Measurements from ENCODE around the gene PTCRA.
"Not testable (repeated sequence)": the region's sequence is repeated elsewhere in the genome, so short reads cannot be mapped to it uniquely, and the experiment has no call there.

PTCRA gene

DNA sequence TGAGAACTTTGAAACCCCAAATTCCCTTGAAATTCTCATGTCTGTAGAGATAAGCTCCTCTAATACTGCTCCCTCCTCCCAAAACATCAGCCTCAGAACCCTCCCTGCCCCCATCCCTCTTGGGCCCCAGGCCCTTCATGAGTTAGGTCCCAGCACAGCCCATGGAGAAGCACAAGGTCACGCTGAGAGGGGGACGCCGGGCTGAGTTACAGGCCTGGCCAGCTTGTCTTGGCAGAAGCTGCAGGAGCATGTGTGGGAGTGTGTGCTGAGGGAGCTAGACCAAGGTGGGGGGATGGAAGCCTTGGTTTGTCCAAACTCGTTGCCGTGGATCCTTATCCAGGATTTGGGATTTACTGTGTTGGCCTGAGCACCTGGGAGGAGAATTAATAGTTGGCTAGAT is 8.5 kb upstream of the PTCRA start:
- DNase-seq, result no peak

DNA sequence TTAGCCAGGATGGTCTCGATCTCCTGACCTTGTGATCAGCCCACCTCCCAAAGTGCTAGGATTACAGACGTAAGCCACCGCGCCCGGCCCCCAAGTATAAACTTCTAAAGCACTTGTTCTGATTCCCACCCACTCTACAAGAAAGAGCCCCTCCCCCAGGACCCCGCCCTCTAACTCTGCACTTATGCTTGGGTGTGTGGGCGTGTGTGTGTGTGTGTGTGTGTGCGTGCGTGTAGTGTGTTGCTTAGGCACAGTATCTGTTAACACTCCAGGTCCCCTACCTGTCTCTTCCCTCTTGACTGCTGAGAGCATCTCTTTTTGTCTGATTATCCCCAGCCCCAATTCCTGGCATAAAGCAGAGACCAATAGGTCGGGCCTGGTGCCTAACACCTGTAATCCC is 6.0 kb upstream of the PTCRA start:
- no peak for DNase-seq

DNA sequence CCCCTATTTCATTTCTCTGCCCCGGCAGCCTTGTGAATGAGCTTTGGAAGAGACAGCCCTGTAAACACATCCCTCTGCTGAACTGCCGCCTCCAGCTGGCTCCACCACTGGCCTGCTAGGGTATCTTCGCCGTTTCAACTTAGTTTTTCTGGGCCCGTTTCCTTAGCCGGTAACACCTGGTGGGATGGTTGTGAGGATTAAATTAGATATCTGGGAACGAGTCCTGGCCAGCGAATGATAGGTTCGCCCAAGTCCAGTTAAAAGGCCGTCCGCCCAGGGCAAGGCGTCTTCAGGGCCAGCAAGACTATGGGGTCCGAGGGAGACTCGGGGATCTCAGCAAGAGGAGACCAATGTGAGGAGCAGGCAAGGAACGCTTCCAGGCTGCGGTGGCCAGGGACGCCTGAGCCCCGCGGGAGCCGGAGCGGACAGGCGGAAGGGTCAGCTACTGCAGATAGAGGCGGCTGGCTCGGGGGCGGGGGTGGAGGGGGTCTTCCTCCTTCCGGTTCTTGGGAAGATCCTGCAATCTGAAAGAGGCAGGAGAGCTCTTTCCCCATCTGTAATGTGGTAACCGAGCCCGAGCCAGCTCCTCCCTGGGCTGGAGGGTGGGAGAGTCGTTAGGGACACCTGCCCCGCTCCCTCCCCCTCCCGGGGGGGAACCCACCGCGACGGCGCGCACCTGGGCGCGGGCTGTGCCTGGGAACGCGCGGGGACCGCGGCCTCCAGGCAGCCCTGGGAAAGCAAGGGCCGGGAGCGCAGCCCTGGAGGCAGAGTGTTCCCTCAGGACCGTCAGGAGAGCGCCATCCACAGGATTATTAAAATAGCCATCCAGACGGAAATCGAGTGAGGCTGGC is 4.5 kb upstream of the PTCRA start:
- DNase-seq, result no peak

DNA sequence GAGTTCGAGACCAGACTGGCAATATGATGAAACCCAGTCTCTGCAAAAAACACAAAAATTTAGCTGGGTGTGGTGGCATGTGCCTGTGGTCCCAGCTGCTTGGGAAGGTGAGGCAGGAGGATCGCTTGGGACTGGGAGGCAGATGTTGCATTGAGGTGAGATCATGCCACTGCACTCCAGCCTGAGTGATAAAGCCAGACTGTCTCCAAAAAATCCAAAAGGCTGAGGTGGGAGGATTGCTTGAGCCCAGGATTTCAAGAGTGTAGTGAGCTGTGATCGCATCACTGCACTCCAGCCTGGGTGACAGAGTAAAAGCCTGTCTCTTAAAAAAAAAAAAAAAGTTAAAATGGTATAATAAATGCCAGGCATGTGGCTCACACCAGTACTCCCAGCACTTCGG is 1.3 kb upstream of the PTCRA start:
- no peak for DNase-seq

DNA sequence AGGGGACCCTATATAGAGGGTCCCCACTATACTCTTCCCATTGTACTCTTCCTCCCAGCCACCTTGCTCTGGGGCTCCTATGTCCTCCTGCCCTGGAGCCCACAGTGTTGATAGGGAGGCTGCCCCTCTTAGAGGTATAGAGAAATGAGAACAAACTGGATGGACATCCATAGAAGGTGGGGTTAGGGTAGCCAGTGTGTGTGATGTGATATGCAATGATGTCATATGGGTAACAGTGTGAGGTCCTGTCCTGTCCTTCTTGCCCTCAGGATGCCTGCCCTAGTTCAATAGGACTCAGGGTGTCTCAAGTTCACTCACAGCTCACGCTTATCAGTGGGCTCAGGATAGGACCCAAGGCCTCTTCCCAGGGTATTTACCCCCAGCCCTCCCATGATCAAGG is 435 bp downstream of the PTCRA start:
- DNase-seq, result no peak

DNA sequence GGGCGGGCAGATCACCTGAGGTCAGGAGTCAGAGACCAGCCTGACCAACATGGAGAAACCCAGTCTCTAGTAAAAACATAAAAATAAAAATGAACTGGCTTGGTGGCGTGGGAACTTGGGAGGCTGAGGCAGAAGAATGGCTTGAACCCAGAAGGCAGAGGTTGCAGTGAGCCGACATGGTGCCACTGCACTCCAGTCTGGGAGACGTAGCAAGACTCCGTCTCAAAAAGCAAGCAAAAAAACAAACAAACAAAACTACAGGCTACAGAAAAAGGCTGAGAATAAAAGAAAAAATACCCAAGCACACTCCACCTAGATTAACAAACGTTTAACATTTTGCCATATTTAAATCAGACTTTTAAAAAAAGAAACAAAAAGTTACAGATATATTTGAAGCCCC is 5.9 kb downstream of the PTCRA start:
- no peak for DNase-seq

DNA sequence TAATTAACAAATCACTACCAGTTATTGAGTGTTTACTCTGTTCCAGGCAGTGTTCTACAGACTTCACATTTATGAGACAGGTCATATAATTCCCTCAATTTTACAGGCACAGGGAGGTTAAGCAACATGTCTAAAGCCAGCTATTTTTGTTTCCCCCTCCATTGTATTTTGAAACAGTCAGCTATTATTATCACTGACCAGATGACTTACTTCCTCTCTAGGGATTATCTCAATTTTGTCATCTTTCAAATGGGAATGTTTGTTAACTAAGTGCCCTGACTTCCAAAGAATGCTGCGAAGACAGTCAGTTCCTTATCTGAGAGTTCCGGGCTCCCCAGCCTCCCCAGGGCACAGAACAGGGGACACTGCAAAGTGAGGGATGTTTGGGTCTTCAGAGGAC is 7.8 kb downstream of the PTCRA start:
- DNase-seq, result no peak

DNA sequence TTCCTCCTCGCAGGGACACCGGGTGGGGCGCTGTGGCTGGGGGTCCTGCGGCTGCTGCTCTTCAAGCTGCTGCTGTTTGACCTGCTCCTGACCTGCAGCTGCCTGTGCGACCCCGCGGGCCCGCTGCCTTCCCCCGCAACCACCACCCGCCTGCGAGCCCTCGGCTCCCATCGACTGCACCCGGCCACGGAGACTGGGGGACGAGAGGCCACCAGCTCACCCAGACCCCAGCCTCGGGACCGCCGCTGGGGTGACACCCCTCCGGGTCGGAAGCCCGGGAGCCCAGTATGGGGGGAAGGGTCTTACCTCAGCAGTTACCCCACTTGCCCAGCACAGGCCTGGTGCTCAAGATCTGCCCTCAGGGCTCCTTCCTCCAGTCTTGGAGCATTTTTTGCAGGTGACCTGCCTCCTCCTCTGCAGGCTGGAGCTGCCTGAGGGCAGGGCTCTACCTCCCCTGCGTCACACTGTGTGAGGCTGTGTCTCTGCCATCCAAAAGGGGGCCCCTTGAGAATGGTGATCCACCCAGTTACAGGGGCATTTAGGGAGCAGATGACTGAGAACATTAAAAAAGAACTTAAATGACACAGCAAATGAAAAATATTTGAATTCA is 9.5 kb downstream of the PTCRA start:
- no peak for DNase-seq

DNA sequence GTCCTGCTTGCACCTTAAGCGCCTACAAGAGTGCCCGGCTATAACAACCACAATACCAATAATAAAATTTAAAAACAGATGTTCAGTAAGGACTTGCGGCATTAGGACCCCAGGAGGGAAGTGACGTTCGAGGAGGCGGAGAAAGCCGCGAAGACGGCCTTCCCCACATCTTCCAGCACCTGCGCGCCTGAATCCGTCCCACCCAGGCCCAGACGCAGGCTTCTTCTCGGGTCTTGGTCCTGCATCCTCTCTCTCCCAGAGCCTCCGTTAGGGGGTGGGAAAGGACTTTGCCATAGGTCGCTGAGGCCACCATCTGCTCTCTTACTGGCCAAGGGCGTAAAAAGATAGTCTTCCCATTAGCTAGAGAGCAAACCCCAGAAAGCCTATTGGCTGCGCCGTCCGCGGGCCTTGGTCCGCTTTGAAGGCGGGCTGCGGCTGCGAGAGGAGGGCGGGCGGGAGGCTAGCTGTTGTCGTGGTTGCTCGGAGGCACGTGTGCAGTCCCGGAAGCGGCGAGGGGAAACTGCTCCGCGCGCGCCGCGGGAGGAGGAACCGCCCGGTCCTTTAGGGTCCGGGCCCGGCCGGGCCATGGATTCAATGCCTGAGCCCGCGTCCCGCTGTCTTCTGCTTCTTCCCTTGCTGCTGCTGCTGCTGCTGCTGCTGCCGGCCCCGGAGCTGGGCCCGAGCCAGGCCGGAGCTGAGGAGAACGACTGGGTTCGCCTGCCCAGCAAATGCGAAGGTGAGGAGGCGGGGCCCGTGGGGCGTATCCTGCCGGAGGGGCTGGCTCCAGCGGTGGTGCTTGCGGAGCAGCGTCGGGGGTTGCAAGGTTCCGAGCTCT is 13.3 kb downstream of the PTCRA start, which contains the start of gene CNPY3:
Gene CNPY3, plus strand, starts transcription at position 495 of the 835 bp plus-strand sequence. Its CDS starts 91 bp downstream, at position 586.
- DNase-seq, result peak; percentile 95

DNA sequence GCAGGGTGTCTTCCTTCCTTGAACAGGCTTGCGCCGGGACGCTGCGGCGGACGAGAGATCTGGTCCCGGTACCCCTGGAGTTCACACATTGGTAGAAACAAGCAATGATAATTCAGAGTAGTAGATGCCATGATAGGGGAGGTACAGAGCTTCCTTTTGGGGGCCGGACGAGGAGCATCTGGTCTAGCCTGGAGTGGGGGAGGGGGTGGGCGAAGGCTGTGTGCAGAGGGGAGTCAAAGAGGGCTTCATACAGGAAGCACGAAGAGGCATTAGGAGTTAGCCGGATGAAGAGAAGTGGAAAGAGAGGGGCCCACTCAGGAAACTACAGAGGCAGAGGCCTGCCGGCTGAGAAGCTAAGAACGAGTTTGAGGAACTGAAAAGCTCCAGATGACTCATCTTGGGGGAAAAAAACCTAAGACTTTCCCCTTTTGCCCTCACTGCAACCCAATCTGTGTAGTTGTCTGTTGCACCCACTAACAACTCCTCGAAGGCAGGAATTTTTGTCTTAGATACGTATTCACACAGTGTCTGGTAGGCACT is 14.0 kb downstream of the PTCRA start:
- no peak for DNase-seq

DNA sequence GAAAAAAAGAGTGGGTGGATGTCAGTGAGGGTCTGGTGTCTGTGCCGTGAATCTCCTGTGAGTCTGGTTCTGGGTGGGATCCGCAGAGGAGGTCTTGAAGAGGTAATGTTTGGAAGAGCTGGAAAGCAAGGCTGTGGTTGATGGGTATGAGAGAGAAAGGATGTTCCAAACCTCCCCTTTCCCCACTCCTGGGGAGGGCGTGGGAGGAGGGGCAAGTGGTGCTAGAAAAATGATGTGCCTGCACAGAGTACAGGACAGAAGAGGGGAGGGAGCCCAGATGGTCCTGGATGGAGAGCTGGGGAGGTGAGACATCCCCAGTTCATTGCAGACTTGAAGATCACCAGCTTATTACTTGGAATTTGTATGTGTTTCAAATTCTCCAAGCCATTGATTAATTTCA is 16.6 kb downstream of the PTCRA start:
- no peak for DNase-seq

DNA sequence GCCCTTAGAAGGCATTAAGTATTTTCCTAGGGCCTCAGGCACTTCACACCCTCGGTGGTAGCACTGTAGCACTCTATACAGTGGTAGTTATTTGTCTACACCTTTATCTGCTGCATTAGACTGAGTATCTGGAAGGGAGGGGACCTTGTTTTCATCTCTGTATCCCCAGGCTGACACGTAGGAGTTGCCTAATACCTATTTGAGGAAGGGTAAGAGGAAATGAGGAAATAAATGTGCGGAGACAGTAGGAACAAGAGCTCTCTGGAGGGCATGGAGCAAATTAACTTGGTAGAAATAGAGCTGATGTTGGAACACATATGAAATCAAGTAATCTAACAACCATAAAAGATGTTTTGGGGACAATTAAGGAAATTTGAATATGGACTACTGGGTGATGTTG is 17.4 kb downstream of the PTCRA start:
- DNase-seq, result no peak

DNA sequence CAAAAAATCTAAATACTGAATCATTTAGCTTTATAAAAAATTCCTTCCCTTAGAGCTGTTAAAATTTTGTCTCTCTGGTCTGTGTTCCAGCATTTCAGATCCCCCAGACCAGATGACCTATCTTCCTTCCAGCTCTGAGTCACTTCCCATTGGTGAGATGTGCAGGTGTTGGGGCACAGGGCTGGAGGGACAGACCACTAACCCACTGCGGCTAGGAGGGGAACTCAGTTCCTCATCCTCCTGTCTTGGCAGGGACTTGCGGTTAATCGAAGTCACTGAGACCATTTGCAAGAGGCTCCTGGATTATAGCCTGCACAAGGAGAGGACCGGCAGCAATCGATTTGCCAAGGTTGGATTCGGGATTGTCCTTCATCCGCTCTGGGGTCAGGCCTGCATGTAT is 19.5 kb downstream of the PTCRA start:
- no peak for DNase-seq

DNA sequence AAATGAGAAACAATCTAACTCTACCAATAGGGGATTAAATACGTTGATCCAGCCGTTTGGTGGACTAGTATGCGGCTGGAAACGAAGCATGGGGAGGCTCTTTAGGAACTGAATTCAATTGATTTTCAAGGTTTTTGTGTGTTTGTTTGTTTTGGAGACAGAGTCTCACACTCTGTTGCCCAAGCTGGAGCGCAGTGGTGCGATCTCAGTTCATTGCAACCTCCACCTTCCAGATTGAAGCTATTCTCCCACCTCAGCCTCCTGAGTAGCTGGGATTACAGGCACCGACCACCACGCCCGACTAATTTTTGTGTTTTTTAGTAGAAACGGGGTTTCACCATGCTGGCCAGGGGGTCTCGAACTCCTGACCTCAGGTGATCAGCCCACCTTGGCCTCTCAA is 20.5 kb downstream of the PTCRA start:
- DNase-seq, result no peak

DNA sequence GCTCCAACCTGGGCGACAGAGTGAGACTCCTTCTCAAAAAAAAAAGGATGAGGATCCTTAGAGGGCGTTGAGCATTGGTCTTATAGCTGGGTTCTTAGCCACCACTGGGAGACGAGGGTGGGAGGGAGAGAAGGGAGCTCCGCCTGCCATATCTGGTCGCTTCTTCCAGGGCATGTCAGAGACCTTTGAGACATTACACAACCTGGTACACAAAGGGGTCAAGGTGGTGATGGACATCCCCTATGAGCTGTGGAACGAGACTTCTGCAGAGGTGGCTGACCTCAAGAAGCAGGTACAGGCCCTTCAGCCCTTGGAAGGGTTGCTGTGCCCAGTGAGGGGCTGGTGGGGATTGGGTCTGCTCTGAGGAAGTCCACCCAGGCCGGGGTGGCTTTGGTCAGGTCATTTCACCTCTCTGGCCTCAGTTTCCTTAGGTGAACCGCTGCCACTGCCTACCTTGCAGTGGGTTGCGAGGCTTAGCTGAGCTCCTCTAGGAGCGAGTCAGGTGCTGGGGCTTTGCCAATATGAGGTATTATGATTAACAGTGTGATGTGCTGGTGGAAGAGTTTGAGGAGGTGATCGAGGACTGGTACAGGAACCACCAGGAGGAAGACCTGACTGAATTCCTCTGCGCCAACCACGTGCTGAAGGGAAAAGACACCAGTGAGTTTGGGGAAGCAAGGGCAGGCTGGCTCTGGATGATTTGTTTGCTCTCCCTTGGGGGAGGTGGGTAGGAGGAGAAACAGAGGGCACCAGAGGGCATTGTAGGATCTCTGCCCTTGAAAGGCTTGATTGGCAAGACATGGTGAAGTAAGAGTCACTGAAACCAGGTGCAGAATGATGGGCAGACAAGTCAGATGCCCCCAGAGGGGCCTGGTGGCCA is 21.9 kb downstream of the PTCRA start:
- DNase-seq, result no peak

DNA sequence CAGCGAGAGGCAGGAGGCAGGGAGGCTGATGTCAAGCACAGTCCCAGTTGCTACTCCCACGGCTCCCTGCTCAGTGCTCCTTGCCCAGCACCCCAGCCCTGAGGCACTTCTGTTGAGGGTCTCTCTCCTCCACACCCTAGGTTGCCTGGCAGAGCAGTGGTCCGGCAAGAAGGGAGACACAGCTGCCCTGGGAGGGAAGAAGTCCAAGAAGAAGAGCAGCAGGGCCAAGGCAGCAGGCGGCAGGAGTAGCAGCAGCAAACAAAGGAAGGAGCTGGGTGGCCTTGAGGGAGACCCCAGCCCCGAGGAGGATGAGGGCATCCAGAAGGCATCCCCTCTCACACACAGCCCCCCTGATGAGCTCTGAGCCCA is 22.6 kb downstream of the PTCRA start:
- no peak for DNase-seq

DNA sequence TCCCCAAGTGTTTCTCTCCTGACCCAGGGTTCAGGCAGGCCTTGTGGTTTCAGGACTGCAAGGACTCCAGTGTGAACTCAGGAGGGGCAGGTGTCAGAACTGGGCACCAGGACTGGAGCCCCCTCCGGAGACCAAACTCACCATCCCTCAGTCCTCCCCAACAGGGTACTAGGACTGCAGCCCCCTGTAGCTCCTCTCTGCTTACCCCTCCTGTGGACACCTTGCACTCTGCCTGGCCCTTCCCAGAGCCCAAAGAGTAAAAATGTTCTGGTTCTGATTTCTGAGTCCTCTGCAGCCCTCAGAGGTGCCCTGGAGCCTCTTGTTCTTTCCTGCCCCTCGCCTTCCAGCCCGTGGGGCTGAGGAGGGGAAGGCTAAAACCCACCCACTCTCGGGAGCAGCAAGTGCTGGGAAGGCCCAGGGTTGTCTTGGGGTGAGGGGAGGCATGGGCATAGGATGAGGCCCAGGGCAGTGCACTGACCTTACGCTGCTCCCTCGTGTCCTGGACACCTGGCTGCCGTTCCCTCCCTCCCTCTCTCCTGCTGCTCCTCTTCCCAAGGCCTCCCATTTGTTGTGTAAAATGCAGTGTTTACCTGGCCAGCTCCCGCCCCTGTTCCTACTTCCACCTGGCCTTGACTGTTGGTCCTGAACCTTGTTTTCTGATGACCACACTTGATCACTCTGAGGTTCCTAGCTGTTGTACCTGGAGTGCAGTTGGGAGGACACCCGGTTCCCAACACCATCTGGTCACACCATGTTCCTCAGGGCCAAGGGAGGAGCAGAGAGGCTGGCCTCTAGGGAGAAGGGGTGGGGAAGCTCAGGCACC is 23.3 kb downstream of the PTCRA start:
- DNase-seq, result no peak

DNA sequence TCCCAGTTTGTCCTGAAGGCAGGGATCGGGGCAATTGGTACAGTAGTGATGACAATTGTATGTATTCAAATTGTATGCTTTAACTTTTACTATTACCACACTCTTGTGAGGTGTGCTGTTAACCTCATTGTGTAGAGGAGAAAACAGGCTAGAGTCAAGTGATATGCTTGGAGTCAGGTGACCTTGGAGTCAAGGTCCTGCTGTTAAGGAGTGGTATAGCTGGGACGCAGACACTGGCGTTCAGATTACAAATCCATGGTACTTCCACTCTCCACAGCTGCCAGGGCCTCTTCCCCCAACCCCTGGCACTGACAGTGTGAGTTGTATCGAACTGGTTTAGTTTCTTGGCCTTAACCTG is 23.9 kb downstream of the PTCRA start:
- DNase-seq, result no peak

DNA sequence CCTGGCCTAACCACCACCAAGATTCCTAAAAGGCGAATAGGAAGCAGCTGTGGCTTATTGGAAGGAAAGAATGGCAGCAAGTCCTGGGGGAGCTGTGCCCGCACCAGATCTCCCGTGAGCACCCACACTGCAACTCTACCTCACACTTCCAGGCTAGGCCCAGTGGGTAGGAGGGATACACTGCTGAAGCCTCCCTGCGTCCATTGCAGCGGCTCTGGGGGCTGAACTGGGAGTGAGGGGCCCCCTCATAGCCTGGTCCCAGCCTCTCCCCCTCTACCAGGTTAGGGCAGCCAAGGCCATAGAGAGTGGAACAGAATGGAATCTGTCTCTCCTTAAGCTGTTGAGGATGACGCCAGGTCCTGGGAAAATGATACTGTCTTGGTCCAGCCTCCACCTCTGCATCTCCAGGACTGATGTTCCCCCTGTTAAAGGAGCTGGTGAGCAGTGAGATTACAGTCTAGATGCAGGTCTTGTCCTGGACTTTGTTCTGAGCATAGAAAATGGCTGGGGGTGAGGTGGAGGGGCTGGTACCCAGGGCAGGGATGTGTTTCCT is 24.7 kb downstream of the PTCRA start:
- DNase-seq, result no peak

DNA sequence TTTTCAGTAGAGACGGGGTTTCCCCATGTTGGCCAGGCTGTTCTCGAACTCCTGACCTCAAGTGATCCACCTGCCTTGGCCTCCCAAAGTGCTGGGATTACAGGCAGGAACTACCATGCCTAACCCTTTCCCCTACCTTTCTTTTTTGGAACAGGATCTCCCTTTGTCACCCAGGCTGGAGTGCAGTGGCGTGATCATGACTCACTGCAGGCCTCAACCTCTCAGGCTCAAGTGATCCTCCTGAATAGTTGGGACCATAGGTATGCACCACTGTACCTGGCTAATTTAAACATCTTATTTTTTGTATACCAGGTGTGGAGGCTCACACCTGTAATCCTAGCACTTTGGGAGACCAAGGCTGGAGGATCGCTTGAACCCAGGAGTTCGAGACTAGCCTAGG is 25.5 kb downstream of the PTCRA start:
- DNase-seq, result not testable (repeated sequence)

DNA sequence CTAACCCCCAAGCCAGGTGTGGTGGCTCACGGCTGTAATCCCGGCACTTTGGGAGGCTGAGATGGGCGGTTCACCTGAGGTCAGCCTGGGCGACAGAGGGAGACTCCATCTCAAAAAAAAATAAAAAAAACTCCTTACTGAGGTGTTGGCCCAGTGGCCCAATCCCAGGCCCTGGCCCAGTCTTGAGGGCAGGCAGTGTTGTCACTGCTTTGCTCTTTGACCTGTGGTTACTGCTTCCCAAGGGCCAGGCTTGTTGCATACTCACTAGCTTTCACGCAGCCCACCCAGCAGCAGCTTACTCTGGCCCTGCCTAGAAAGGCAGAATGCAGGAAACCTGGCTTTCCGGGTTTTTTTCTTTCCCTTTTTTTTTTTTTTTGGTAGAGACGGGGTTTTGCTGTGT is 26.6 kb downstream of the PTCRA start:
- DNase-seq, result no peak
